ENCODE measurements around the gene NRSN1.

- TF ChIP-seq EZH2phosphoT487 (IDR thresholded peaks at IDR 0.05; ENCODE audit: borderline replicate concordance, low read length) = no peak
- TF ChIP-seq, protein P1, sequence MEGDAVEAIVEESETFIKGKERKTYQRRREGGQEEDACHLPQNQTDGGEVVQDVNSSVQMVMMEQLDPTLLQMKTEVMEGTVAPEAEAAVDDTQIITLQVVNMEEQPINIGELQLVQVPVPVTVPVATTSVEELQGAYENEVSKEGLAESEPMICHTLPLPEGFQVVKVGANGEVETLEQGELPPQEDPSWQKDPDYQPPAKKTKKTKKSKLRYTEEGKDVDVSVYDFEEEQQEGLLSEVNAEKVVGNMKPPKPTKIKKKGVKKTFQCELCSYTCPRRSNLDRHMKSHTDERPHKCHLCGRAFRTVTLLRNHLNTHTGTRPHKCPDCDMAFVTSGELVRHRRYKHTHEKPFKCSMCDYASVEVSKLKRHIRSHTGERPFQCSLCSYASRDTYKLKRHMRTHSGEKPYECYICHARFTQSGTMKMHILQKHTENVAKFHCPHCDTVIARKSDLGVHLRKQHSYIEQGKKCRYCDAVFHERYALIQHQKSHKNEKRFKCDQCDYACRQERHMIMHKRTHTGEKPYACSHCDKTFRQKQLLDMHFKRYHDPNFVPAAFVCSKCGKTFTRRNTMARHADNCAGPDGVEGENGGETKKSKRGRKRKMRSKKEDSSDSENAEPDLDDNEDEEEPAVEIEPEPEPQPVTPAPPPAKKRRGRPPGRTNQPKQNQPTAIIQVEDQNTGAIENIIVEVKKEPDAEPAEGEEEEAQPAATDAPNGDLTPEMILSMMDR (IDR thresholded peaks at IDR 0.05; ENCODE audit: low read depth, low read length, poor library complexity, severe bottlenecking) = no peak
These were observed 26.0 kb downstream of the NRSN1 start for GRCh38 chr6:24152014-24152413.
